HG03025 (cell line): ENCODE measurements around the gene KIAA1586.
A peak's percentile ranks its signal among the peaks of the same experiment; 100 is the strongest.
"Not testable (repeated sequence)": the region's sequence is repeated elsewhere in the genome, so short reads cannot be mapped to it uniquely, and the experiment has no call there.

Experiments
- ATAC-seq: cut with Tn5 transposase; IDR thresholded peaks from one replicate; pipeline ENCODE4 v1.9.1; 2021; ENCODE audit warnings: mild to moderate bottlenecking, moderate library complexity; ENCODE audit not compliant: unreplicated experiment, low FRiP score

Gene KIAA1586

GRCh38 chr6:57044568-57044967 is 1.9 kb upstream of the KIAA1586 start:
- ATAC-seq = no peak

GRCh38 chr6:57047257-57047585 is 728 bp downstream of the KIAA1586 start:
- ATAC-seq = peak; percentile 19

GRCh38 chr6:57047859-57048258 is 1.4 kb downstream of the KIAA1586 start:
- not testable (repeated sequence) for ATAC-seq

- ATAC-seq = no peak
Measured at GRCh38 chr6:57048577-57048976, 2.1 kb downstream of the KIAA1586 start.

GRCh38 chr6:57063847-57064246 is 17.4 kb downstream of the KIAA1586 start:
- ATAC-seq = no peak

GRCh38 chr6:57064809-57065208 is 18.3 kb downstream of the KIAA1586 start:
- no peak for ATAC-seq

GRCh38 chr6:57068061-57068460 is 21.6 kb downstream of the KIAA1586 start:
- no peak for ATAC-seq

- ATAC-seq = no peak
Measured at GRCh38 chr6:57069228-57069627, 22.7 kb downstream of the KIAA1586 start.

- no peak for ATAC-seq
Measured at GRCh38 chr6:57069920-57070331, 23.4 kb downstream of the KIAA1586 start.

GRCh38 chr6:57072108-57072507 is 25.6 kb downstream of the KIAA1586 start:
- no peak for ATAC-seq

- ATAC-seq = no peak
Measured at GRCh38 chr6:57074383-57074782, 27.9 kb downstream of the KIAA1586 start.

- ATAC-seq = no peak
Measured at GRCh38 chr6:57075092-57075491, 28.6 kb downstream of the KIAA1586 start.

- no peak for ATAC-seq
Measured at GRCh38 chr6:57078531-57079207, 32.2 kb downstream of the KIAA1586 start.

- ATAC-seq = no peak
Measured at GRCh38 chr6:57085471-57085870, 39.0 kb downstream of the KIAA1586 start.

- no peak for ATAC-seq
Measured at GRCh38 chr6:57086843-57087242, 40.4 kb downstream of the KIAA1586 start.

- no peak for ATAC-seq
Measured at GRCh38 chr6:57087916-57088315, 41.4 kb downstream of the KIAA1586 start.

GRCh38 chr6:57089265-57089664 is 42.8 kb downstream of the KIAA1586 start:
- ATAC-seq = no peak

- peak; percentile 90 for ATAC-seq
Measured at GRCh38 chr6:57089687-57090457, 43.4 kb downstream of the KIAA1586 start, which contains the start of gene ZNF451. Gene ZNF451, plus strand, starts transcription at chr6:57090188. Its CDS starts 66 bp downstream, at chr6:57090254.

- ATAC-seq = peak; percentile 16
Measured at GRCh38 chr6:57090458-57091067, 44.1 kb downstream of the KIAA1586 start.

GRCh38 chr6:57091375-57091774 is 44.9 kb downstream of the KIAA1586 start:
- ATAC-seq = not testable (repeated sequence)

GRCh38 chr6:57094689-57095088 is 48.2 kb downstream of the KIAA1586 start:
- ATAC-seq = no peak

GRCh38 chr6:57097596-57097995 is 51.1 kb downstream of the KIAA1586 start:
- no peak for ATAC-seq
